Liver (tissue), 3 donors: ENCODE measurements around the gene ZNF423.

Source experiments
- EGR1 ChIP-seq, 2 donors: IDR thresholded peaks; 2 replicates each; pipeline ENCODE4 v1.6.1; 2016 to 2018; ENCODE audit warnings: antibody characterized with exemption in 2 of 2, low read depth in 2 of 2
- FOXA1 ChIP-seq: IDR thresholded peaks from 2 replicates; pipeline ENCODE4 v1.6.1; 2016; ENCODE audit warnings: antibody characterized with exemption
- RAD21 ChIP-seq, 2 donors: IDR thresholded peaks; 2 replicates each; pipeline ENCODE4 v1.6.1; 2016; ENCODE audit warnings: antibody characterized with exemption in 2 of 2, mild to moderate bottlenecking in 2 of 2
- SP1 ChIP-seq: IDR thresholded peaks from 2 replicates; pipeline ENCODE4 v1.6.1; 2018; ENCODE audit warnings: antibody characterized with exemption, mild to moderate bottlenecking
- TAF1 ChIP-seq: conservative IDR thresholded peaks from 2 replicates; pipeline ENCODE4 v1.6.1; 2016; ENCODE audit warnings: antibody characterized with exemption, mild to moderate bottlenecking
- YY1 ChIP-seq: IDR thresholded peaks from 2 replicates; pipeline ENCODE4 v1.6.1; 2016; ENCODE audit warnings: antibody characterized with exemption, mild to moderate bottlenecking
- TF ChIP-seq, protein P1 (sequence below): fragments of 150-350 bp; IDR thresholded peaks from 2 replicates; pipeline ENCODE4 v1.5.1; 2017; ENCODE audit warnings: improper control_type of control experiment, low read depth, low read length; ENCODE audit not compliant: missing input control
- donor health status: healthy.
- donor health status: healthy.

DNA sequence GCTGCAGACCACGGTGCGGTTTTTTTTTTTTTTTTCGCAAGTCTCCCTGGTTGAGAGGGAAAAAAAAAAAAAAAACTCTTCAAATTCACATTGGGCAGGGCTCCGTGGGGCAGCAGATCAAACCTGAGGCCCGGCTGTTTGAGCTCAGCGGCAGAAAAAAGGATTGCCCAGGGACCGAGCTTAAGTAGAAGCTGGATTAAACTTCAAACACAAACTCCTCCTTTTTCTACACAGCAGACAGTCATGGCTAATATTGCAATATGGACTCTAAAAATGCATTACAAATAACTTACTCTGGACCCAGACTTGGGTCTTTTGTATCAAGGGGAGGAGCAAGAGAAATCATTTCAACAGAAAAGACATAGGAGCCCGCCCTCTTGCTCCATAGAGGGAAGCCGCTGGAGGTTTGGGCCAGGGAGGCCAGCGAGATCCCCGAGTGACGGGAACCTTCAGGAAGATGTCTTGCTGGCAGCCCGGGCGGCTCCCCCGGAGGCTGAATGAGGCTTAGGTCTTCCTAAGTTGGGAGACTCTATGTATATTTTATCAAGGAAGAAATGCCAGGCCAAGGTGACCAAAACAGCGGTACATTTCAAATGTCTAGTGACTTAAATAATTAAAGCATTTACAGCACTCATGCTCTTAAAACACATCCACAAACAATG lies 167.7 kb downstream of the ZNF423 start:
- TF ChIP-seq SP1 (no peak), YY1 (no peak), TAF1 (no peak), FOXA1 (no peak), EGR1 (IDR thresholded peaks at IDR 0.05; ENCODE audit: low read depth in 2 of 2) (no peak), RAD21 (IDR thresholded peaks at IDR 0.05) (no peak)
- TF ChIP-seq, protein P1, sequence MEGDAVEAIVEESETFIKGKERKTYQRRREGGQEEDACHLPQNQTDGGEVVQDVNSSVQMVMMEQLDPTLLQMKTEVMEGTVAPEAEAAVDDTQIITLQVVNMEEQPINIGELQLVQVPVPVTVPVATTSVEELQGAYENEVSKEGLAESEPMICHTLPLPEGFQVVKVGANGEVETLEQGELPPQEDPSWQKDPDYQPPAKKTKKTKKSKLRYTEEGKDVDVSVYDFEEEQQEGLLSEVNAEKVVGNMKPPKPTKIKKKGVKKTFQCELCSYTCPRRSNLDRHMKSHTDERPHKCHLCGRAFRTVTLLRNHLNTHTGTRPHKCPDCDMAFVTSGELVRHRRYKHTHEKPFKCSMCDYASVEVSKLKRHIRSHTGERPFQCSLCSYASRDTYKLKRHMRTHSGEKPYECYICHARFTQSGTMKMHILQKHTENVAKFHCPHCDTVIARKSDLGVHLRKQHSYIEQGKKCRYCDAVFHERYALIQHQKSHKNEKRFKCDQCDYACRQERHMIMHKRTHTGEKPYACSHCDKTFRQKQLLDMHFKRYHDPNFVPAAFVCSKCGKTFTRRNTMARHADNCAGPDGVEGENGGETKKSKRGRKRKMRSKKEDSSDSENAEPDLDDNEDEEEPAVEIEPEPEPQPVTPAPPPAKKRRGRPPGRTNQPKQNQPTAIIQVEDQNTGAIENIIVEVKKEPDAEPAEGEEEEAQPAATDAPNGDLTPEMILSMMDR = no peak
